Measurements from ENCODE around the gene RDH16. TPM values are rescaled to one million over a fixed set of nuclear protein-coding genes. Genes with fewer than 3 reads are reported as not detected.

Gene RDH16
- total RNA-seq, 1 experiment from 2014 or later: 0.39 TPM

DNA sequence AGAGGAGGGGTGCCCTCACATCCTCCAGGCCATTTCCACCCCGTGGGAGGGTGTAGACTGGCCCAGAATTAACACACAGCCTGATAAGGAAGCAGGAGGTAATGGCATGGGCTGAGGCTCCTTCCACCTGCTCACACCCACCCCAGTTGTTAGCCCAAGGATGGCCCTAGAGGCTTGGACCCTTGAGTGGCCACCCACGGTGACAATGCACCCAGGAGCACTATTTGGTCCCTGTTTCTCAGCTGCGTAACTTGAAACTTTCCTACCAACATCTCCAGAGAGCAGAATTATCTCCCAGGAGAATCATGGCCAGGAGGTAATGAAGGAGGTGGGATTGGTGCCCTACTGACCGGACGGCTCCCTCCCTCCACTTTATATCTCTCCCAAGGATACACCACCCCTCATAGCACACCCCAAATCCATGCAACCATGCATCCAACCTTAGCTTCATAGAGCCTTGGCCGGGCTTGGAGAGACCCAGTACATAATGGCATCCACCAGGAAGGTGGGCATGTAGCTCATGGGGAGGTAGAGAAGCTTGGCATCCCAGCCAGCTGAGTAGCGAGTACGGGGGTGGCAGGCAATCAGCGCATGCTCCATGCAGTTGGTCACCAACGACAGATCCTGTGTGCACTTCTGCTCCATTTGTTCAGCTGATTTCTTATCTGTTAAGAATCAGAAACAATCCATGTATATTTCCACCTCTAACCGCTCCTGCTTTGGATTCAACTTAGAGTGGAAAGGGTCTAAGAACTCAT, 5.6 kb downstream of the RDH16 start:
- H3K4me1 ChIP-seq: peaks cover under 1% of the 10 kb centered on the region; the same call in 1 of the 2 replicates
- H3K9me3 Mint-ChIP-seq (ENCODE audit: unreplicated experiment): no peaks in the 10 kb centered on the region
- no peak overlapping the region for H3K4me3 Mint-ChIP-seq (ENCODE audit: unreplicated experiment)
- H3K27ac Mint-ChIP-seq (ENCODE audit: unreplicated experiment): no peak overlapping the region
- no peak overlapping the region for H3K4me3 ChIP-seq (ENCODE audit: low read depth, low read length)
- CTCF ChIA-PET: no interaction called here
- H3K36me3 Mint-ChIP-seq (ENCODE audit: insufficient read depth, unreplicated experiment): no peaks in the 10 kb centered on the region
- H3K4me1 Mint-ChIP-seq (ENCODE audit: low read depth, unreplicated experiment): no peaks in the 10 kb centered on the region
- no peaks in the 10 kb centered on the region for H3K27me3 ChIP-seq (replicated peaks; ENCODE audit: control insufficient read depth, insufficient read depth, low read length)
- DNase-seq: no peak
- TF ChIP-seq CTCF (IDR thresholded peaks at IDR 0.05; ENCODE audit: insufficient read depth in 1 of 2, low read depth in 1 of 2, low read length in 1 of 2, severe bottlenecking in 1 of 2, unreplicated experiment in 1 of 2): no peak
- POLR2A ChIA-PET: no interaction called here
- no peaks in the 10 kb centered on the region for H3K36me3 ChIP-seq (ENCODE audit: control insufficient read depth, insufficient read depth, low read length)
- H3K27me3 Mint-ChIP-seq (ENCODE audit: insufficient read depth, unreplicated experiment): no peaks in the 10 kb centered on the region
- intact Hi-C loops (cut with micrococcal nuclease; ENCODE audit: unreplicated experiment): no loop called here
- no peaks in the 10 kb centered on the region for H3K9me3 ChIP-seq
- no TSS peak for BruUV-seq (replicated peaks)

GRCh38 chr12:56948881-56949280, 8.5 kb downstream of the RDH16 start:
- Mint-ChIP-seq H3K27ac (ENCODE audit: unreplicated experiment) (peak overlapping the region; percentile 45), H3K36me3 (ENCODE audit: insufficient read depth, unreplicated experiment) (no peaks in the 10 kb centered on the region), H3K4me1 (ENCODE audit: low read depth, unreplicated experiment) (no peaks in the 10 kb centered on the region), H3K27me3 (ENCODE audit: insufficient read depth, unreplicated experiment) (no peaks in the 10 kb centered on the region), H3K4me3 (ENCODE audit: unreplicated experiment) (no peak overlapping the region), H3K9me3 (ENCODE audit: unreplicated experiment) (peaks cover 3% of the 10 kb centered on the region)
- DNase-seq: no peak
- TF ChIP-seq CTCF (IDR thresholded peaks at IDR 0.05; ENCODE audit: insufficient read depth in 1 of 2, low read depth in 1 of 2, low read length in 1 of 2, severe bottlenecking in 1 of 2, unreplicated experiment in 1 of 2): no peak
- no peaks in the 10 kb centered on the region for H3K9me3 ChIP-seq
- no peaks in the 10 kb centered on the region for H3K4me1 ChIP-seq
- BruUV-seq (replicated peaks): no TSS peak
- intact Hi-C loops (cut with micrococcal nuclease; ENCODE audit: unreplicated experiment): no loop called here
- H3K27me3 ChIP-seq (replicated peaks; ENCODE audit: control insufficient read depth, insufficient read depth, low read length): no peaks in the 10 kb centered on the region
- H3K4me3 ChIP-seq (ENCODE audit: low read depth, low read length): no peak overlapping the region
- POLR2A ChIA-PET: no interaction called here
- CTCF ChIA-PET: no interaction called here
- H3K36me3 ChIP-seq (ENCODE audit: control insufficient read depth, insufficient read depth, low read length): no peaks in the 10 kb centered on the region

DNA sequence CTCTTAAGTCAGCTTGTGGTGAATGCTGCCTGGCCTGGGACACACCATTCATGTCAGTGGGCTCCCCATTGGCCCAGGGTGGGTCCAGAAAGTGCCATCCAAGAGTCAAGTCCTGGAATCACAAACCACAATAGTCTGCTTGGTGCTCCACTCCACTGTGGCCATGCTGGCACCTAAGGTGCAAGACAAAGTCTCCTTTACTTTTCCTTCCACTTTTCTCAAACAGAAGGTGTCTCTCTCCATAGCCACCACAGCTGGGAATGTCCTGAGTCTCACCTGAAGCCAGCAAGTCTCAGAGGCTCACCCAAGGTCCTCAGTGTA, 9.0 kb downstream of the RDH16 start:
- ChIA-PET POLR2A (no interaction called here), CTCF (no interaction called here)
- H3K4me1 Mint-ChIP-seq (ENCODE audit: low read depth, unreplicated experiment): no peaks in the 10 kb centered on the region
- H3K27me3 Mint-ChIP-seq (ENCODE audit: insufficient read depth, unreplicated experiment): no peaks in the 10 kb centered on the region
- no peak for DNase-seq
- no peak for TF ChIP-seq CTCF (IDR thresholded peaks at IDR 0.05; ENCODE audit: insufficient read depth in 1 of 2, low read depth in 1 of 2, low read length in 1 of 2, severe bottlenecking in 1 of 2, unreplicated experiment in 1 of 2)
- H3K4me3 ChIP-seq (ENCODE audit: low read depth, low read length): no peak overlapping the region
- no TSS peak for BruUV-seq (replicated peaks)
- peak overlapping the region; percentile 45 for H3K27ac Mint-ChIP-seq (ENCODE audit: unreplicated experiment)
- no peaks in the 10 kb centered on the region; the same call in 1 of the 2 replicates for H3K9me3 ChIP-seq
- H3K4me1 ChIP-seq: no peaks in the 10 kb centered on the region
- H3K4me3 Mint-ChIP-seq (ENCODE audit: unreplicated experiment): no peak overlapping the region
- no peaks in the 10 kb centered on the region for H3K27me3 ChIP-seq (replicated peaks; ENCODE audit: control insufficient read depth, insufficient read depth, low read length)
- H3K36me3 ChIP-seq (ENCODE audit: control insufficient read depth, insufficient read depth, low read length): no peaks in the 10 kb centered on the region
- intact Hi-C loops (cut with micrococcal nuclease; ENCODE audit: unreplicated experiment): no loop called here
- H3K9me3 Mint-ChIP-seq (ENCODE audit: unreplicated experiment): peaks cover 8% of the 10 kb centered on the region
- H3K36me3 Mint-ChIP-seq (ENCODE audit: insufficient read depth, unreplicated experiment): no peaks in the 10 kb centered on the region
